K562 (cell line): ENCODE data around the gene ACSF2. TPM values are rescaled to one million over a fixed set of nuclear protein-coding genes. Genes with fewer than 3 reads are reported as not detected.

Experiments used
- CCNT2 ChIP-seq: IDR thresholded peaks from 2 replicates; pipeline ENCODE4 v1.6.1; 2011; ENCODE audit warnings: borderline replicate concordance, low read depth, mild to moderate bottlenecking, moderate library complexity, mixed read lengths, low read length; ENCODE audit not compliant: insufficient read length; ENCODE audit errors: extremely low read depth
- ELF1 ChIP-seq: fragments of 200-800 bp; sonication (Bioruptor generic); IDR thresholded peaks from 2 replicates; pipeline ENCODE4 v1.6.1; 2016; ENCODE audit warnings: missing genetic modification characterization, missing compliant biosample characterization
- KDM4B ChIP-seq, 2 experiments: fragments of 450-650 bp in 1 of 2; sonication (generic) in 1 of 2; IDR thresholded peaks; 2 replicates each; pipeline ENCODE4 v1.6.1; 2016 to 2017; ENCODE audit warnings: borderline replicate concordance in 2 of 2, antibody characterized with exemption in 1 of 2, low read depth in 1 of 2, mild to moderate bottlenecking in 1 of 2
- MTA2 ChIP-seq: fragments of 450-650 bp; IDR thresholded peaks from 2 replicates; pipeline ENCODE4 v1.6.1; 2016; ENCODE audit warnings: low read depth
- POLR2A ChIP-seq: fragments of 450-650 bp; conservative IDR thresholded peaks from 2 replicates; pipeline ENCODE4 v1.6.1; 2016
- POLR2AphosphoS2 ChIP-seq: IDR thresholded peaks from 2 replicates; pipeline ENCODE4 v1.6.1; 2012; ENCODE audit warnings: low read length, improper control_type of control experiment
- POLR2AphosphoS5 ChIP-seq: IDR thresholded peaks from 2 replicates; pipeline ENCODE4 v1.6.1; 2011; ENCODE audit warnings: mild to moderate bottlenecking, low read depth, low read length, moderate library complexity; ENCODE audit not compliant: control insufficient read depth, insufficient read depth
- POLR2G ChIP-seq: fragments of 200-400 bp; formaldehyde crosslinking; IDR thresholded peaks from 2 replicates; pipeline ENCODE4 v1.6.1; 2017; ENCODE audit warnings: low read depth, mild to moderate bottlenecking, antibody characterized with exemption, low read length, moderate library complexity
- RBFOX2 ChIP-seq: fragments of 200-400 bp; formaldehyde crosslinking; IDR thresholded peaks from 2 replicates; pipeline ENCODE4 v1.6.1; 2017; ENCODE audit warnings: low read depth, mild to moderate bottlenecking, low read length, moderate library complexity
- SIN3A ChIP-seq, 2 experiments: fragments of 150-350 bp in 1 of 2; IDR thresholded peaks; 2 replicates each; pipeline ENCODE4 v1.6.1; 2011 to 2016; ENCODE audit warnings: borderline replicate concordance in 2 of 2, low read depth in 2 of 2, low read length in 2 of 2, mild to moderate bottlenecking in 2 of 2, moderate library complexity in 2 of 2; ENCODE audit not compliant: control insufficient read depth in 1 of 2
- SPI1 ChIP-seq: IDR thresholded peaks from 2 replicates; pipeline ENCODE4 v1.6.1; 2011; ENCODE audit warnings: low read depth, low read length, control low read depth, borderline replicate concordance
- SUPT5H ChIP-seq: fragments of 450-650 bp; IDR thresholded peaks from 2 replicates; pipeline ENCODE4 v1.6.1; 2016
- ZNF584 ChIP-seq: fragments of 200-800 bp; sonication (Bioruptor generic); IDR thresholded peaks from 2 replicates; pipeline ENCODE4 v1.6.1; 2016; ENCODE audit warnings: low read depth, mild to moderate bottlenecking, missing genetic modification characterization, missing compliant biosample characterization
- ZNF77 ChIP-seq: fragments of 250-450 bp; sonication (Bioruptor Pico); IDR thresholded peaks from 2 replicates; pipeline ENCODE4 v1.5.0; 2020
- polyA plus RNA-seq, 8 experiments: library from polyadenylated mRNA; depleted of rRNA in 4 of 8; stranded (reverse) in 5 of 8; unstranded in 3 of 8; fragments of >200 nt; fragmentation: Nextera tagmentation in 2 of 8; fragmentation: Illumina TruSeq in 1 of 8; extraction: Ambion mirVana in 2 of 8; extraction: Trizol in 1 of 8; gene quantifications; 2 replicates each; pipeline versions ENCODE4 v1.2.1 to v1.2.3, GENCODE V29; 2011 to 2014; ENCODE audit warnings: inconsistent platforms in 1 of 8, missing spikeins in 1 of 8
- total RNA-seq, 7 experiments: library from RNA; depleted of rRNA in 6 of 7; stranded (reverse); fragments of >200 nt in 6 of 7; fragmentation: Illumina TruSeq in 2 of 7; extraction: Trizol in 2 of 7; gene quantifications; 2 replicates each; pipeline versions ENCODE4 v1.2.1 to v1.2.3, GENCODE V29; 2011 to 2021; ENCODE audit warnings: low replicate concordance in 1 of 7
- TF ChIP-seq, protein P1 (sequence below), 3 experiments: IDR thresholded peaks in 2 of 3; conservative IDR thresholded peaks in 1 of 3; 2 replicates each; pipeline ENCODE4 v1.5.1; 2011 to 2012; ENCODE audit warnings: low read length in 3 of 3, mild to moderate bottlenecking in 3 of 3, control low read depth in 2 of 3, improper control_type of control experiment in 1 of 3, inconsistent platforms in 1 of 3, low read depth in 1 of 3, mixed read lengths in 1 of 3, moderate library complexity in 1 of 3; ENCODE audit not compliant: insufficient read depth in 2 of 3

ACSF2 gene
- total and polyA plus RNA-seq, 9 of the 15 experiments (the other 6 are each of a cell fraction or from before 2014, with no cell fraction given) = 0.89 to 6.1 (median 3.5) TPM

DNA sequence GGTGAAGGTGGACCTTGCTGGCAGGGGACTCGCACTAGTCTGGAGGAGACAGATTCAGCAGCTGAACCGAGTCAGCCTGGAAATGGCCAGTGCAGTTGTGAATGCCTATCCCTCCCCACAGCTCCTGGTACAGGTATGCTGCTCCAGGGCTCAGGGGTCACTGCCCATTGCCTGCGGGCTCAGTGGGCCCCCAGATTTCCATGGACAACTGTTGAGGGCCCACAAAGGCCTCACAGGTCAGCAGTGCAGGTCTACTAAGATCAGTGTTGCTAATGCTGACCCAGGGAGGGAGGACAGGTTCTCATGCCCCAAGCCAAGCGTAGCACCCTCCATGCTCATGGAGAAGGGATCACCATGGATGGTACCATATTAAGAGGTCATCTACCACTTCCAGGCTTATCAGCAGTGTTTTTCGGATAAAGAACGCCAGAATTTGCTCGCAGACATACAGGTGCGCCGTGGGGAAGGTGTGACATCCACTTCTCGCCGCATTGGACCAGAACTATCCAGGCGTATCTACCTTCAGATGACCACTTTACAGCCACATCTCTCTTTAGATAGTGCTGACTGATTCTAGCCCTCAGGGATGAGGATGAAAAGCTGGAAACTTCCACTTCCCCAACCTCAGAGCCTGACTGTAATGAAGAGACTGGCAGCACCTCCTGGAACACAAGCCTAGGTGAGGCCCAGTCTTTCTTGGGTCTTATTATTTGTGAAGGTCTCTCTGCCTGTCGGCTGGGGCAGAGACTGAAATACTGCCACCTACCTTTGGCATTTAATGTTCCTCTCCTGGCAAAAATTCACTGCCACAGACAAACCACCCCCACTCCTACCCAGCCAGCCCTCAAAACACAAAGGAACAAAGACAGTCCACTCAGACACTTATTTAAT is 45.4 kb upstream of the ACSF2 start (continued):
- TF ChIP-seq ZNF584 (CRISPR knock-in tag) = no peak
- peak; percentile 42 for TF ChIP-seq RBFOX2
- TF ChIP-seq MTA2 = no peak
- peak; percentile 79; the same call in 1 of the 2 replicates for TF ChIP-seq POLR2AphosphoS2
- TF ChIP-seq SUPT5H = peak; percentile 72
- peak; percentile 58 for TF ChIP-seq POLR2G
- TF ChIP-seq, protein P1, sequence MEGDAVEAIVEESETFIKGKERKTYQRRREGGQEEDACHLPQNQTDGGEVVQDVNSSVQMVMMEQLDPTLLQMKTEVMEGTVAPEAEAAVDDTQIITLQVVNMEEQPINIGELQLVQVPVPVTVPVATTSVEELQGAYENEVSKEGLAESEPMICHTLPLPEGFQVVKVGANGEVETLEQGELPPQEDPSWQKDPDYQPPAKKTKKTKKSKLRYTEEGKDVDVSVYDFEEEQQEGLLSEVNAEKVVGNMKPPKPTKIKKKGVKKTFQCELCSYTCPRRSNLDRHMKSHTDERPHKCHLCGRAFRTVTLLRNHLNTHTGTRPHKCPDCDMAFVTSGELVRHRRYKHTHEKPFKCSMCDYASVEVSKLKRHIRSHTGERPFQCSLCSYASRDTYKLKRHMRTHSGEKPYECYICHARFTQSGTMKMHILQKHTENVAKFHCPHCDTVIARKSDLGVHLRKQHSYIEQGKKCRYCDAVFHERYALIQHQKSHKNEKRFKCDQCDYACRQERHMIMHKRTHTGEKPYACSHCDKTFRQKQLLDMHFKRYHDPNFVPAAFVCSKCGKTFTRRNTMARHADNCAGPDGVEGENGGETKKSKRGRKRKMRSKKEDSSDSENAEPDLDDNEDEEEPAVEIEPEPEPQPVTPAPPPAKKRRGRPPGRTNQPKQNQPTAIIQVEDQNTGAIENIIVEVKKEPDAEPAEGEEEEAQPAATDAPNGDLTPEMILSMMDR (IDR thresholded peaks at IDR 0.05 in 2 of 3, conservative IDR thresholded peaks at IDR 0.05 in 1 of 3; ENCODE audit: insufficient read depth in 2 of 3, low read depth in 1 of 3, low read length in 3 of 3) = peak in 2 of 3 experiments; percentile 17 to 24; a peak in 1 of 6 replicates
- no peak for TF ChIP-seq ELF1 (tag)
- peak in 1 of 2 experiments; percentile 27; a peak in 1 of 4 replicates for TF ChIP-seq SIN3A (IDR thresholded peaks at IDR 0.05; ENCODE audit: borderline replicate concordance in 2 of 2, control insufficient read depth in 1 of 2, low read depth in 2 of 2, low read length in 2 of 2)
- TF ChIP-seq KDM4B (IDR thresholded peaks at IDR 0.05; ENCODE audit: borderline replicate concordance in 2 of 2, low read depth in 1 of 2) = no peak
- TF ChIP-seq CCNT2 = peak; percentile 12
- 0 out of 2 replicates have a peak, but pooled peaks have one; percentile 65 for TF ChIP-seq ZNF77 (CRISPR knock-in tag)
- peak; percentile 13; the same call in 1 of the 2 replicates for TF ChIP-seq POLR2AphosphoS5
- TF ChIP-seq POLR2A = peak; percentile 71
- no peak for TF ChIP-seq SPI1
